Muscle layer of duodenum (tissue), 2 donors: Measurements from ENCODE around the gene MCRIP2.
"Not testable (repeated sequence)": the region's sequence is repeated elsewhere in the genome, so short reads cannot be mapped to it uniquely, and the experiment has no call there.

Source experiments
- H3K27ac ChIP-seq: one replicate; pipeline ENCODE4 v1.7.0; 2013; ENCODE audit warnings: mild to moderate bottlenecking, low read length
- H3K27me3 ChIP-seq: one replicate; pipeline ENCODE4 v1.7.0; 2013; ENCODE audit warnings: low read depth, mild to moderate bottlenecking, control low read depth, low read length
- H3K36me3 ChIP-seq, 2 donors: one replicate each; pipeline ENCODE4 v1.7.0; 2013; ENCODE audit warnings: low read length in 2 of 2, control low read depth in 1 of 2, mild to moderate bottlenecking in 1 of 2; ENCODE audit not compliant: insufficient read depth in 2 of 2, control insufficient read depth in 1 of 2
- H3K4me1 ChIP-seq, 2 donors: one replicate each; pipeline ENCODE4 v1.7.0; 2013; ENCODE audit warnings: low read length in 2 of 2, mild to moderate bottlenecking in 2 of 2, control low read depth in 1 of 2, moderate library complexity in 1 of 2; ENCODE audit not compliant: insufficient read depth in 2 of 2, control insufficient read depth in 1 of 2
- H3K4me3 ChIP-seq, 2 donors: one replicate each; pipeline ENCODE4 v1.7.0; 2013; ENCODE audit warnings: low read length in 2 of 2, low read depth in 1 of 2, mild to moderate bottlenecking in 1 of 2
- H3K9me3 ChIP-seq, 2 donors: one replicate each; pipeline ENCODE4 v1.7.0; 2013; ENCODE audit warnings: low read length in 2 of 2, control low read depth in 1 of 2, mild to moderate bottlenecking in 1 of 2; ENCODE audit not compliant: control insufficient read depth in 1 of 2
- donor health status: healthy.

MCRIP2 gene

GRCh38 chr16:691242-691641, 49.6 kb downstream of the MCRIP2 start:
- not testable (repeated sequence) for H3K9me3 ChIP-seq, H3K27ac ChIP-seq, H3K4me3 ChIP-seq
- H3K27me3 ChIP-seq: peaks cover 22% of the 10 kb centered on the region
- H3K4me1 ChIP-seq: peaks cover 7 to 46% of the 10 kb centered on the region in 2 donors
- peaks cover 0 to 16% of the 10 kb centered on the region in 2 donors for H3K36me3 ChIP-seq

DNA sequence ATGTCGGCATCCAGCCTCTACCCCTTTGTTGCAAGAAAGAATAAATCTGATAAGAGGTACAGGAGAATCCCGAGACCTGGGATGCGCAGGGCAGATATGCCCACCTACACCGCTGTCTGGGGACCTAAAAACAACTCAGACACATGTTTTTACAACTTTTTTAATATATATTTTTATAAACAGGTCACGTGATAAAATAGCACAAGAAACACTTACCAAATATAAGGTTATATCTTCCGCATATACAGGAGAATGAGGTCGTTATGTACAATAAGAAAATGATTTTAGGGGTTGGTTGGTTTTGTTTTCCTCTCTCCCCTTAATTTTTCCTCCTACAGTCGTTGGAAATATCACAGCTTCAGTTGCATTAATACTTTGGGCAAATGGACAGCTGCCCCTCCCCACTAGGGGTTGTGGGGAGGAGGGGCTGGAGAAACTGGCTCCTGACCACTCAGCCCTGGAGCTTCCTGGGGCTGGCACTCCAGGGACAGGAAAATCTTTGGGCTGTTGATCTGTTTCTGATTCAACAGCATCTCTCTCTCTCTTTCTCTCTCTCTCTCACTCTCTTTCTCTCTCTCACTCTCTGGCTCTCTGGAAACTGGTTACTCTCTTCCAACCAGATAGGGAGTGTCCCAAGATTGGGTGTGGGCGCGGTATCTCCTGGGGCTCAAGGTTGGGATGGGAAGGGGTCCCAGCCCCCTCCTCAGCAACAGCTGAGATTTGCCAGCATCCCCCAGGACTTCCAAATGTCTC, 50.9 kb downstream of the MCRIP2 start:
- Histone ChIP-seq H3K4me3 (no peak overlapping the region), H3K4me1 (peaks cover 7 to 46% of the 10 kb centered on the region in 2 donors)

DNA sequence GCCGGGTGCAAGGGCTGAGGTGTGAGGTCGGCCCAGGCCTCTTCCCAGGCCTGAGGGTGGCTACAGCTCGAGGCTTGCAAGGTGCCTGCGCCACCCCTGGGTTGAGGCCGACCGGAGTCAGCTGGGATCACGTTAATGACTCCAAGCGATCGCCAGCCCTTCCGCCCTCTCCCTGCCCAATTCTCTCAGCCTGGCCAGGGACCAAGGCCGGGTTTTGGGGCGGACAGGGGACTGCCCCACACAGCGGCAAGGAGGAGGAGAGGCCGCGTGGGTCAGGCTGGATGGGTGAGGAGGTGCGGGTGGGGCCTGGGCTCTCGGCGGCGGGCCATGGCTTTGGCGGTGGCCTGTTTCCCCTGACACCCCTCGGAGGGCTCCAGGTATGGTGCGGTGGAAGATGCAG, 51.7 kb downstream of the MCRIP2 start:
- no peak overlapping the region for H3K27ac ChIP-seq
- H3K4me1 ChIP-seq: peaks cover 7 to 46% of the 10 kb centered on the region in 2 donors
- no peaks in the 10 kb centered on the region for H3K36me3 ChIP-seq
- peaks cover 22% of the 10 kb centered on the region for H3K27me3 ChIP-seq
- no peak overlapping the region for H3K4me3 ChIP-seq
- H3K9me3 ChIP-seq: no peaks in the 10 kb centered on the region

More for the DNA sequence above, 50.9 kb downstream of the MCRIP2 start:
- Histone ChIP-seq H3K36me3 (peaks cover 0 to 4% of the 10 kb centered on the region in 2 donors), H3K9me3 (no peaks in the 10 kb centered on the region), H3K27ac (no peak overlapping the region), H3K27me3 (peaks cover 22% of the 10 kb centered on the region)

- Histone ChIP-seq H3K4me3 (no peak overlapping the region), H3K27me3 (peaks cover 22% of the 10 kb centered on the region), H3K27ac (no peak overlapping the region), H3K36me3 (no peaks in the 10 kb centered on the region), H3K9me3 (no peaks in the 10 kb centered on the region), H3K4me1 (peaks cover 7 to 42% of the 10 kb centered on the region in 2 donors)
Measured at GRCh38 chr16:693766-694165, 52.1 kb downstream of the MCRIP2 start.

GRCh38 chr16:694187-694862, 52.7 kb downstream of the MCRIP2 start:
- no peaks in the 10 kb centered on the region for H3K9me3 ChIP-seq
- H3K4me1 ChIP-seq: peaks cover 5 to 37% of the 10 kb centered on the region in 2 donors
- H3K36me3 ChIP-seq: no peaks in the 10 kb centered on the region
- no peak overlapping the region for H3K27ac ChIP-seq
- H3K27me3 ChIP-seq: peaks cover 25% of the 10 kb centered on the region
- H3K4me3 ChIP-seq: no peak overlapping the region

GRCh38 chr16:694863-695354, 53.3 kb downstream of the MCRIP2 start:
- H3K4me3 ChIP-seq: no peak overlapping the region
- no peaks in the 10 kb centered on the region for H3K36me3 ChIP-seq
- H3K27me3 ChIP-seq: peaks cover 27% of the 10 kb centered on the region
- H3K27ac ChIP-seq: no peak overlapping the region
- no peaks in the 10 kb centered on the region for H3K9me3 ChIP-seq
- H3K4me1 ChIP-seq: peaks cover 0 to 31% of the 10 kb centered on the region in 2 donors

GRCh38 chr16:695355-696089, 53.9 kb downstream of the MCRIP2 start:
- Histone ChIP-seq H3K4me3 (peak overlapping the region in 1 of 2 donors; percentile 15), H3K27me3 (peaks cover 27% of the 10 kb centered on the region), H3K27ac (no peak overlapping the region)

More at GRCh38 chr16:695355-696089, 53.9 kb downstream of the MCRIP2 start:
- Histone ChIP-seq H3K4me1 (peaks cover 0 to 31% of the 10 kb centered on the region in 2 donors), H3K9me3 (no peaks in the 10 kb centered on the region), H3K36me3 (no peaks in the 10 kb centered on the region)
